Measurements from ENCODE around the gene CHRM2. TPM values are rescaled to one million over a fixed set of nuclear protein-coding genes. Genes with fewer than 3 reads are reported as not detected.

The CHRM2 gene
- total RNA-seq, 3 donors from 2014 or later: not detected

- Histone ChIP-seq H3K4me1 (no peaks in the 10 kb centered on the region), H3K9me3 (no peaks in the 10 kb centered on the region), H3K4me3 (no peak overlapping the region), H3K27ac (no peak overlapping the region), H3K27me3 (no peaks in the 10 kb centered on the region), H3K36me3 (no peaks in the 10 kb centered on the region)
- TF ChIP-seq POLR2A (IDR thresholded peaks at IDR 0.05): no peak
- no peak for TF ChIP-seq POLR2AphosphoS5 (IDR thresholded peaks at IDR 0.05)
- no peak for DNase-seq (ENCODE audit: low spot score in 2 of 2)
- intact Hi-C loops (cut with DNase I; ENCODE audit: low total_unique reads): no loop called here
Observed at GRCh38 chr7:137003566-137003965, 135.1 kb downstream of the CHRM2 start.

GRCh38 chr7:137005873-137006272, 137.4 kb downstream of the CHRM2 start:
- no peak overlapping the region for H3K4me3 ChIP-seq
- no peaks in the 10 kb centered on the region for H3K4me1 ChIP-seq
- intact Hi-C loops (cut with DNase I; ENCODE audit: low total_unique reads): no loop called here
- no peak overlapping the region for H3K27ac ChIP-seq
- no peak for DNase-seq (ENCODE audit: low spot score in 2 of 2)
- TF ChIP-seq POLR2A (IDR thresholded peaks at IDR 0.05): no peak
- no peak for TF ChIP-seq POLR2AphosphoS5 (IDR thresholded peaks at IDR 0.05)
- TF ChIP-seq CTCF (IDR thresholded peaks at IDR 0.05): no peak
- H3K36me3 ChIP-seq: no peaks in the 10 kb centered on the region
- no peaks in the 10 kb centered on the region for H3K9me3 ChIP-seq
- H3K27me3 ChIP-seq: no peaks in the 10 kb centered on the region

- no peak for DNase-seq (ENCODE audit: low spot score in 2 of 2)
- Histone ChIP-seq H3K4me3 (no peak overlapping the region), H3K27ac (no peak overlapping the region), H3K9me3 (no peaks in the 10 kb centered on the region), H3K36me3 (no peaks in the 10 kb centered on the region), H3K27me3 (no peaks in the 10 kb centered on the region), H3K4me1 (no peaks in the 10 kb centered on the region)
- intact Hi-C loops (cut with DNase I; ENCODE audit: low total_unique reads): no loop called here
- no peak for TF ChIP-seq POLR2A (IDR thresholded peaks at IDR 0.05)
- TF ChIP-seq CTCF (IDR thresholded peaks at IDR 0.05): no peak
- no peak for TF ChIP-seq POLR2AphosphoS5 (IDR thresholded peaks at IDR 0.05)
Observed at GRCh38 chr7:137006293-137006692, 137.8 kb downstream of the CHRM2 start.

GRCh38 chr7:137007001-137007694, 138.7 kb downstream of the CHRM2 start:
- Histone ChIP-seq H3K4me3 (no peak overlapping the region), H3K27ac (no peak overlapping the region), H3K36me3 (no peaks in the 10 kb centered on the region), H3K27me3 (no peaks in the 10 kb centered on the region), H3K4me1 (no peaks in the 10 kb centered on the region), H3K9me3 (no peaks in the 10 kb centered on the region)
- DNase-seq (ENCODE audit: low spot score in 2 of 2): no peak
- intact Hi-C loops (cut with DNase I; ENCODE audit: low total_unique reads): no loop called here
- TF ChIP-seq CTCF (IDR thresholded peaks at IDR 0.05) (no peak), POLR2A (IDR thresholded peaks at IDR 0.05) (no peak), POLR2AphosphoS5 (IDR thresholded peaks at IDR 0.05) (no peak)

- H3K4me3 ChIP-seq: no peak overlapping the region
- intact Hi-C loops (cut with DNase I; ENCODE audit: low total_unique reads): no loop called here
- no peak for DNase-seq (ENCODE audit: low spot score in 2 of 2)
- no peak overlapping the region for H3K27ac ChIP-seq
- no peaks in the 10 kb centered on the region for H3K27me3 ChIP-seq
- no peaks in the 10 kb centered on the region for H3K4me1 ChIP-seq
- H3K36me3 ChIP-seq: no peaks in the 10 kb centered on the region
- H3K9me3 ChIP-seq: no peaks in the 10 kb centered on the region
- TF ChIP-seq POLR2AphosphoS5 (IDR thresholded peaks at IDR 0.05) (no peak), POLR2A (IDR thresholded peaks at IDR 0.05) (no peak), CTCF (IDR thresholded peaks at IDR 0.05) (no peak)
Observed at GRCh38 chr7:137009404-137009803, 141.0 kb downstream of the CHRM2 start.
